Measurements from ENCODE around the gene ADAMTS16. TPM values are rescaled to one million over a fixed set of nuclear protein-coding genes. Genes with fewer than 3 reads are reported as not detected.
A peak's percentile ranks its signal among the peaks of the same experiment; 100 is the strongest.

ADAMTS16 gene
- total RNA-seq, 1 experiment from 2014 or later = 7.5 TPM

DNA sequence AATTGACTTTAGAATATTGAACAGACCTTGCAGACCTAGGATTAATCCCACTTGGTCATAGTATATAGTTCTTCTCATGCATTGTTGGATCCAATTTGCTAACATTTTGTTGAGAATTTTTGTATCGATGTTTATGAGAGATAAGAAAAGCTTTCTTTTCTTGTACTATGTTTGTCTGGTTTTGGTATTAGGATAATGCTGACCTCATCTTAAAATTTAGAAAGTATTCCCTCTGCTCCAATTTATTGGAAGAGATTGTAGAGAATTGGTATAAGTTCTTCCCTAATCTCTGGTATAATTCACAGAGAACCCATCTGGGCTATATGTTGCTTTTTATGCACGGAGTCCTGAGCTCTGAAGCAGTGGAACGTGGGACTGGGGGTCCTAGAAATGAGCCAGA lies 67.7 kb downstream of the ADAMTS16 start:
- H3K4me1 ChIP-seq (replicated peaks) = no peaks in the 10 kb centered on the region
- no peaks in the 10 kb centered on the region for H3K27me3 ChIP-seq (replicated peaks)
- peaks cover 18% of the 10 kb centered on the region for H3K36me3 ChIP-seq
- DNase-seq (ENCODE audit: low read depth in 1 of 2, low spot score in 2 of 2) = no peak
- no peak overlapping the region for H3K27ac ChIP-seq
- no peak overlapping the region for H3K4me3 ChIP-seq
- H3K9me3 ChIP-seq (replicated peaks) = no peaks in the 10 kb centered on the region

GRCh38 chr5:5209089-5209488 lies 69.0 kb downstream of the ADAMTS16 start:
- Histone ChIP-seq H3K9me3 (replicated peaks) (no peaks in the 10 kb centered on the region), H3K36me3 (peaks cover 14% of the 10 kb centered on the region), H3K4me1 (replicated peaks) (no peaks in the 10 kb centered on the region), H3K27me3 (replicated peaks) (no peaks in the 10 kb centered on the region), H3K4me3 (no peak overlapping the region), H3K27ac (no peak overlapping the region)
- DNase-seq (ENCODE audit: low read depth in 1 of 2, low spot score in 2 of 2) = no peak

DNA sequence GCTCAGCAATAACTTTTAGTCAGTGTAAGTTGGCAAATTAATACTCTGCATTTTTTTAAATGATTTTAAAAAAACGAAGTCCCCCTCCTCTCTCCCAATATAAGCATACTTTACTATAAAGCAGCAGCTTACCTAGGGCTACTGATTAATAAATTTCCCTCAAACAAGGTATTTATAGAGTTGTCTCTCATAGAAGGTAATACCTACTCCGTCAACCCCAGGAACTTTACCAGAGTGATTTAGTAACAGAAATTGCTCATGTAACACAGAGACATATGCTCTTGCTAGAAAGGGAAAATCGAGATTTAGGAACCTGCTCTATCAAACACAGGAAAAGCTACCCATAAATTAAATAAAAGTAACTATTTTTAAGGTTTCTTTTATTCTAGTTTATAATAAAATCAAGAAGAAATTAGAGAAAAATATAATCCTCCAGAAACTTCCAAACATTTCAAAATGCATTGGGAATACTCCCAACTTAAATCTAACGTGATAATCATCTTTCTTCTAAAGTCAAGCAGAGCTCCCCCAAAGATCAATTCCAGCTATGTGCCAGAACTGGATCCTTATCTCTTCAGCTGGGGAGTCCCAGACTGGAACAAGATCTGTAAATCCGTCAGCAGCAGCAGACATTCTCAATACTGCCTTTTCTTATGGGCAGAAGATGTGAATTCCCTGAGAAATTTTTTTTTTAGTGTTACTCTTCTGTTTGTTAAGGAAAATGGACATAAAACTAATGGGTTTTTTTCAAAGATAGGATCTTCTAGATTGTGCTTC lies 69.6 kb downstream of the ADAMTS16 start:
- Histone ChIP-seq H3K36me3 (peaks cover 12% of the 10 kb centered on the region), H3K27me3 (replicated peaks) (no peaks in the 10 kb centered on the region), H3K9me3 (replicated peaks) (no peaks in the 10 kb centered on the region), H3K4me1 (replicated peaks) (no peaks in the 10 kb centered on the region), H3K4me3 (no peak overlapping the region), H3K27ac (no peak overlapping the region)
- no peak for DNase-seq (ENCODE audit: low read depth in 1 of 2, low spot score in 2 of 2)

DNA sequence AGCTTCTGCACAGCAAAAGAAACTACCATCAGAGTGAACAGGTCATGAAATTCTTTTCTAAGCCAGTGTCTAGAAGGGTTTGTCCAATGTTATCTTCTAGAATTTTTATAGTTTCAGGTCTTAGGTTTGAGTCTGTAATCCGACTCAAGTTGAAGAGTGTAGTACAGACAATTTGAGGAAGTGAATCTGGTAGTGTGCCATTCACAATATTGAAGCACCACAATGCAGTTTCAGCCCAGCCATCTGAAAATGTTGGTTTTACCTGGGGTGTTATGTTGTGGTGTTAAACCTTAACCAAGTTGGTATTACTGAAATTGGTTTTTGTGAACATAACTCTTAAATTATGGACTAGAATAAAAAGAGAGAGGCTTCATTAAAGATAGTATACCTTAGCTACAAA lies 77.2 kb downstream of the ADAMTS16 start:
- peaks cover 10% of the 10 kb centered on the region for H3K36me3 ChIP-seq
- peaks cover 20% of the 10 kb centered on the region for H3K4me1 ChIP-seq (replicated peaks)
- no peaks in the 10 kb centered on the region; the same call in 1 of the 2 replicates for H3K27me3 ChIP-seq (replicated peaks)
- DNase-seq (ENCODE audit: low read depth in 1 of 2, low spot score in 2 of 2) = no peak
- no peak overlapping the region for H3K27ac ChIP-seq
- no peaks in the 10 kb centered on the region for H3K9me3 ChIP-seq (replicated peaks)
- H3K4me3 ChIP-seq = no peak overlapping the region

DNA sequence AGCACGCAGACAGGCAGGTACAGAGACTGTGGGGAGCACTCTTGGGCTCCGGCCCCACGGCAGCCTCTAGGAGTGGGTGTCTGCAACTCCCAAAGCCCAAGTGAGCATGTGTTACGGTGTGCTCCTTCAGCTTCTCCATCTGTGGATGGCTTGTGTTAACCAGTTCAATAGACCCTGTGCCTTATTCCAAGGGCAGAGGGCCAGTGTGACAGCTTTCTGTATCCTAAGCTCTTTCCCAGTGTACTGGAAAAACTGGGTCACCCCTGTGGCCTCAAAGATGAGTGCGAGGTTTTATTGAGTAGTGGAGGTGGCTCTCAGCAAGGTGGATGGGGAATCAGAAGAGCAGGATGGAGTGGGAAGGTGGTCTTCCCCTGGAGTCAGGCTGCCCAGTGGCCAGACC lies 78.3 kb downstream of the ADAMTS16 start:
- H3K36me3 ChIP-seq = peaks cover 17% of the 10 kb centered on the region
- H3K9me3 ChIP-seq (replicated peaks) = no peaks in the 10 kb centered on the region
- DNase-seq (ENCODE audit: low read depth in 1 of 2, low spot score in 2 of 2) = no peak
- peaks cover 20% of the 10 kb centered on the region for H3K4me1 ChIP-seq (replicated peaks)
- no peak overlapping the region for H3K4me3 ChIP-seq
- H3K27ac ChIP-seq = no peak overlapping the region
- no peaks in the 10 kb centered on the region; the same call in 1 of the 2 replicates for H3K27me3 ChIP-seq (replicated peaks)

- Histone ChIP-seq H3K4me3 (no peak overlapping the region), H3K9me3 (replicated peaks) (no peaks in the 10 kb centered on the region), H3K27ac (no peak overlapping the region), H3K27me3 (replicated peaks) (no peaks in the 10 kb centered on the region; the same call in 1 of the 2 replicates), H3K4me1 (replicated peaks) (peaks cover 20% of the 10 kb centered on the region), H3K36me3 (peaks cover 12% of the 10 kb centered on the region)
- no peak for DNase-seq (ENCODE audit: low read depth in 1 of 2, low spot score in 2 of 2)
Measured at GRCh38 chr5:5219541-5219940, 79.4 kb downstream of the ADAMTS16 start.

DNA sequence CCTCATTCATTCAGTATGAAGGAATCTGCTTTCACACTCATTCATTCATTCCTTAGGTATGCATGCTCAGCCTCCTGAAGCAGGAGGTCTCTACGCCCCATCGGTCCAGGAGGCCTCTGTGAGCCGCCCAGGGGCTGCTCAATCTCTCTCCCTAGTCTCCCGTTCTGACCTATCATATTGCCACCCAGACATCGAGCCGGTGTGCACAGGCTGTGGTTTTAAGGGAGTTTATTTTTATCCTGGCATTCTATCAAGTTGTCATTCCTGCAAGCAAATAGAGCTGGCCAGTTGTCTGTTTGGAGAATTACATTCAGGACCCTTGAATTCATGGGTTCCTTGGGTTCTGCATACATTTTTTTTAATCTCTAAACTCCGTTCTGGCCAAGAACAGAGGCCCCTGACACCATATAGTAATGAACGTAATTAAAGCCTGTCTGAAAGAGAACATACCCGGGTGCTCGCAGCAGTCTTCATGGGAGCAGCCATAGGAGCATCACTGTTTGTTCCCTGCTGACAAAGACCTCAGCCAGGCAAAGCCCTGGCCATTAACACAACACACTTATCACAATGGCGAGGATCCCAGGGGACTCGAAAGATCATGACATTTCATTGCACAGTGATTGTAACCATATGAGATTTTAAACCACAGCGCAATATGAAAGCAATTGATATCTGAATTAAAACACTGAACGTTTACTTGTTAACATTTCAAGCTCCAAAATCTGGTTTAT lies 80.9 kb downstream of the ADAMTS16 start:
- Histone ChIP-seq H3K9me3 (replicated peaks) (no peaks in the 10 kb centered on the region), H3K27me3 (replicated peaks) (no peaks in the 10 kb centered on the region; the same call in 1 of the 2 replicates), H3K36me3 (peaks cover 7% of the 10 kb centered on the region), H3K4me3 (no peak overlapping the region), H3K27ac (peak overlapping the region; percentile 44), H3K4me1 (replicated peaks) (peaks cover 20% of the 10 kb centered on the region)
- DNase-seq (ENCODE audit: low read depth in 1 of 2, low spot score in 2 of 2) = peak; percentile 58 to 61

DNA sequence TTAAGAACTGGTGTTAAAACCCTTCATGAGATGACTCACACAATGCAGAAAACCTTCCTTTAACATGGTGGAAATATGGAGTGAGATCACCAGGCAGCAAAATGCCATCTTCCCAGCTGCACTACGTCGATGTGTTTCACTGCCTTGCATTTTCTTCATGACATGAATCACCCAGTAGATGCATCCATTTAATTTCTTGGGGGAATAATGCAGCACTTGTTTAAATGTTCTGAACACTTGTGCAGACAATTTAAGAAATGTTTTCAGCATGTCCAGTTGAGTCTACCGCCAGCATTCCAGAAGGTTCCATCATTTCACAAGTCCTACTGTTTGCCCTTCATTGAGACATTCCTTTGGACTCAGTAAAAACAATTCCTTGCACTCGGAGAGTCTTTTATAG lies 81.6 kb downstream of the ADAMTS16 start:
- peaks cover 7% of the 10 kb centered on the region for H3K36me3 ChIP-seq
- no peaks in the 10 kb centered on the region for H3K27me3 ChIP-seq (replicated peaks)
- peaks cover 20% of the 10 kb centered on the region for H3K4me1 ChIP-seq (replicated peaks)
- no peak overlapping the region for H3K4me3 ChIP-seq
- DNase-seq (ENCODE audit: low read depth in 1 of 2, low spot score in 2 of 2) = peak; percentile 60 to 84
- peak overlapping the region; percentile 44 for H3K27ac ChIP-seq
- H3K9me3 ChIP-seq (replicated peaks) = no peaks in the 10 kb centered on the region

GRCh38 chr5:5231576-5231975 lies 91.4 kb downstream of the ADAMTS16 start:
- H3K4me1 ChIP-seq (replicated peaks) = no peaks in the 10 kb centered on the region
- H3K27me3 ChIP-seq (replicated peaks) = no peaks in the 10 kb centered on the region
- no peak overlapping the region for H3K4me3 ChIP-seq
- H3K27ac ChIP-seq = no peak overlapping the region
- DNase-seq (ENCODE audit: low read depth in 1 of 2, low spot score in 2 of 2) = no peak
- H3K9me3 ChIP-seq (replicated peaks) = no peaks in the 10 kb centered on the region
- H3K36me3 ChIP-seq = no peaks in the 10 kb centered on the region; the same call in none of the 2 replicates

- H3K27ac ChIP-seq = no peak overlapping the region
- no peak for DNase-seq (ENCODE audit: low read depth in 1 of 2, low spot score in 2 of 2)
Measured at GRCh38 chr5:5234912-5235311, 94.8 kb downstream of the ADAMTS16 start.

DNA sequence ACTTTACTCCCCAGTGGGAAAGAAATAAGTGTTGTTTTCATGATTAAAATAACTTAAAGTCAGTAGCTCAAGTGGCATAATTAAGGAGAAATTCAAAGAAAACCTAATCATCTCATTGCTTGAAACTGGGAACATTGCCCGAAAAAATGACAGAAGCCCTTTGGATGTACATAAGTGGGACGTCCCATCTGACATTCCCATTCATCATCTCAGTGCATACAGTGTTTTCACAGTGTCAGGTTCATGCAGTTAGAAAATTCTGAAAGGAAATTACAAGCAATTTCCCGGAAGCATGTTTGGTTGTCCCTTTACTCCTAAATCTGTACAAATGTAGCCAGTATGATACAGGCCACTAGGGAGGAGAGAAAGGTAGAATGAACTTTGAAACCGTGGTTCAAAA lies 95.6 kb downstream of the ADAMTS16 start:
- DNase-seq (ENCODE audit: low read depth in 1 of 2, low spot score in 2 of 2) = no peak
- H3K4me1 ChIP-seq (replicated peaks) = no peaks in the 10 kb centered on the region
- H3K27ac ChIP-seq = no peak overlapping the region
- H3K36me3 ChIP-seq = peaks cover 10% of the 10 kb centered on the region
- H3K4me3 ChIP-seq = no peak overlapping the region
- H3K27me3 ChIP-seq (replicated peaks) = no peaks in the 10 kb centered on the region
- H3K9me3 ChIP-seq (replicated peaks) = no peaks in the 10 kb centered on the region

More at GRCh38 chr5:5234912-5235311, 94.8 kb downstream of the ADAMTS16 start:
- H3K27me3 ChIP-seq (replicated peaks) = no peaks in the 10 kb centered on the region
- peaks cover 10% of the 10 kb centered on the region for H3K36me3 ChIP-seq
- H3K9me3 ChIP-seq (replicated peaks) = no peaks in the 10 kb centered on the region
- H3K4me1 ChIP-seq (replicated peaks) = no peaks in the 10 kb centered on the region
- no peak overlapping the region for H3K4me3 ChIP-seq

- Histone ChIP-seq H3K4me1 (replicated peaks) (no peaks in the 10 kb centered on the region), H3K9me3 (replicated peaks) (no peaks in the 10 kb centered on the region), H3K4me3 (no peak overlapping the region), H3K27me3 (replicated peaks) (no peaks in the 10 kb centered on the region), H3K36me3 (peaks cover 35% of the 10 kb centered on the region), H3K27ac (no peak overlapping the region)
- no peak for DNase-seq (ENCODE audit: low read depth in 1 of 2, low spot score in 2 of 2)
Measured at GRCh38 chr5:5239191-5239590, 99.1 kb downstream of the ADAMTS16 start.

DNA sequence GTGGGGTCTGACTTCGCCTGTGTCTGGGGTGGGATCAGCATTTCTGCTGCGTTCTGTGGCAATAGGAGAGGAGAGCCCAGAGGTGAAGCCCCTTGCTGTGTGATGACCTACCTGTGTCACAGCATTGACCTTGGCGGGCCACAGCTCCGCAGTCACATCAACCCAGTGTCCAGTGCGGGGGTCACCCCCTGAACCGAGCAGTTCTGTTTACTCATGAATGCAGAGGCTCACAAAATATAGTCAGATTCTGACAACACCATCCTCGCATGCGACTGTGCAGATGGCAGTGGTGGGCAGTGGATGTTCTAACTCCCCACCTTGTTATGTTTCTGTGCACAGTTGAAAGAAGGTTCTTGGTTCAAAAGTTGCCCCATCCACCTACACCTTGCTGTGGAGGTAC lies 100.1 kb downstream of the ADAMTS16 start:
- no peaks in the 10 kb centered on the region for H3K4me1 ChIP-seq (replicated peaks)
- H3K4me3 ChIP-seq = no peak overlapping the region
- no peaks in the 10 kb centered on the region for H3K9me3 ChIP-seq (replicated peaks)
- no peak overlapping the region for H3K27ac ChIP-seq
- DNase-seq (ENCODE audit: low read depth in 1 of 2, low spot score in 2 of 2) = no peak
- H3K36me3 ChIP-seq = peaks cover 43% of the 10 kb centered on the region
- no peaks in the 10 kb centered on the region for H3K27me3 ChIP-seq (replicated peaks)

- no peaks in the 10 kb centered on the region for H3K27me3 ChIP-seq (replicated peaks)
Measured at GRCh38 chr5:5242056-5242455, 101.9 kb downstream of the ADAMTS16 start.

More at GRCh38 chr5:5242056-5242455, 101.9 kb downstream of the ADAMTS16 start:
- no peak for DNase-seq (ENCODE audit: low read depth in 1 of 2, low spot score in 2 of 2)
- Histone ChIP-seq H3K27ac (no peak overlapping the region), H3K4me3 (no peak overlapping the region), H3K9me3 (replicated peaks) (no peaks in the 10 kb centered on the region), H3K4me1 (replicated peaks) (no peaks in the 10 kb centered on the region), H3K36me3 (peaks cover 46% of the 10 kb centered on the region)
